ENCODE data around the gene CKS2.

The CKS2 gene

GRCh38 chr9:89361031-89361430 lies 50.0 kb downstream of the CKS2 start:
- ChIA-PET POLR2A (no interaction called here), CTCF (no interaction called here)
- TF ChIP-seq NFRKB (IDR thresholded peaks at IDR 0.05) (no peak), BHLHE40 (IDR thresholded peaks at IDR 0.05; ENCODE audit: borderline replicate concordance) (no peak), FOXK2 (IDR thresholded peaks at IDR 0.05) (no peak), SUZ12 (IDR thresholded peaks at IDR 0.05) (no peak), SP1 (IDR thresholded peaks at IDR 0.05) (no peak), ZNF384 (IDR thresholded peaks at IDR 0.05) (no peak), ARNT (IDR thresholded peaks at IDR 0.05) (no peak), FOXA1 (IDR thresholded peaks at IDR 0.05) (no peak), HDGF (IDR thresholded peaks at IDR 0.05; ENCODE audit: borderline replicate concordance) (no peak), ELF4 (IDR thresholded peaks at IDR 0.05) (no peak), CTBP1 (IDR thresholded peaks at IDR 0.05; ENCODE audit: borderline replicate concordance) (no peak), FOXM1 (IDR thresholded peaks at IDR 0.05; ENCODE audit: borderline replicate concordance) (no peak)
- DNase-seq (ENCODE audit: extremely low spot score), result no peak

- TF ChIP-seq LEF1 (IDR thresholded peaks at IDR 0.05; ENCODE audit: borderline replicate concordance) (no peak), HDGF (IDR thresholded peaks at IDR 0.05; ENCODE audit: borderline replicate concordance) (no peak), SP1 (IDR thresholded peaks at IDR 0.05) (no peak), FOXA1 (IDR thresholded peaks at IDR 0.05) (no peak), ZNF384 (IDR thresholded peaks at IDR 0.05) (no peak), L3MBTL2 (conservative IDR thresholded peaks at IDR 0.05) (no peak), CTBP1 (IDR thresholded peaks at IDR 0.05; ENCODE audit: borderline replicate concordance) (no peak), ARNT (IDR thresholded peaks at IDR 0.05) (no peak), BHLHE40 (IDR thresholded peaks at IDR 0.05; ENCODE audit: borderline replicate concordance) (no peak), SUZ12 (IDR thresholded peaks at IDR 0.05) (no peak), PKNOX1 (IDR thresholded peaks at IDR 0.05) (no peak)
- CTCF ChIA-PET, result no interaction called here
- no peak for DNase-seq (ENCODE audit: extremely low spot score)
- POLR2A ChIA-PET, result no interaction called here
Observed at GRCh38 chr9:89361816-89362646, 51.0 kb downstream of the CKS2 start.

GRCh38 chr9:89362647-89363310 lies 51.8 kb downstream of the CKS2 start:
- POLR2A ChIA-PET, result no interaction called here
- no peak for DNase-seq (ENCODE audit: extremely low spot score)
- CTCF ChIA-PET, result no interaction called here
- TF ChIP-seq NFRKB (IDR thresholded peaks at IDR 0.05) (no peak), LEF1 (IDR thresholded peaks at IDR 0.05; ENCODE audit: borderline replicate concordance) (no peak), FOXK2 (IDR thresholded peaks at IDR 0.05) (no peak), FOXM1 (IDR thresholded peaks at IDR 0.05; ENCODE audit: borderline replicate concordance) (no peak), SUZ12 (IDR thresholded peaks at IDR 0.05) (no peak), FOXA1 (IDR thresholded peaks at IDR 0.05) (no peak), SP1 (IDR thresholded peaks at IDR 0.05) (no peak), L3MBTL2 (conservative IDR thresholded peaks at IDR 0.05) (no peak), CTBP1 (IDR thresholded peaks at IDR 0.05; ENCODE audit: borderline replicate concordance) (no peak), ELF4 (IDR thresholded peaks at IDR 0.05) (no peak), HDGF (IDR thresholded peaks at IDR 0.05; ENCODE audit: borderline replicate concordance) (no peak), PKNOX1 (IDR thresholded peaks at IDR 0.05) (no peak), ZNF384 (IDR thresholded peaks at IDR 0.05) (no peak), TARDBP (IDR thresholded peaks at IDR 0.05) (no peak), BHLHE40 (IDR thresholded peaks at IDR 0.05; ENCODE audit: borderline replicate concordance) (no peak), ARNT (IDR thresholded peaks at IDR 0.05) (no peak)

- CTCF ChIA-PET, result no interaction called here
- DNase-seq (ENCODE audit: extremely low spot score), result no peak
- POLR2A ChIA-PET, result no interaction called here
- TF ChIP-seq PKNOX1 (IDR thresholded peaks at IDR 0.05), result no peak
- no peak for TF ChIP-seq NFRKB (IDR thresholded peaks at IDR 0.05)
- TF ChIP-seq CTBP1 (IDR thresholded peaks at IDR 0.05; ENCODE audit: borderline replicate concordance), result no peak
- no peak for TF ChIP-seq LEF1 (IDR thresholded peaks at IDR 0.05; ENCODE audit: borderline replicate concordance)
- no peak for TF ChIP-seq HDGF (IDR thresholded peaks at IDR 0.05; ENCODE audit: borderline replicate concordance)
- no peak for TF ChIP-seq SP1 (IDR thresholded peaks at IDR 0.05)
- no peak for TF ChIP-seq BHLHE40 (IDR thresholded peaks at IDR 0.05; ENCODE audit: borderline replicate concordance)
- TF ChIP-seq TARDBP (IDR thresholded peaks at IDR 0.05), result no peak
Observed at GRCh38 chr9:89363311-89363670, 52.3 kb downstream of the CKS2 start.

- DNase-seq (ENCODE audit: extremely low spot score), result no peak
- no peak for TF ChIP-seq FOXA1 (IDR thresholded peaks at IDR 0.05)
- no peak for TF ChIP-seq FOXM1 (IDR thresholded peaks at IDR 0.05; ENCODE audit: borderline replicate concordance)
- no peak for TF ChIP-seq CTBP1 (IDR thresholded peaks at IDR 0.05; ENCODE audit: borderline replicate concordance)
- no peak for TF ChIP-seq ELF4 (IDR thresholded peaks at IDR 0.05)
- TF ChIP-seq TARDBP (IDR thresholded peaks at IDR 0.05), result no peak
- TF ChIP-seq LEF1 (IDR thresholded peaks at IDR 0.05; ENCODE audit: borderline replicate concordance), result no peak
- TF ChIP-seq BHLHE40 (IDR thresholded peaks at IDR 0.05; ENCODE audit: borderline replicate concordance), result no peak
- TF ChIP-seq SP1 (IDR thresholded peaks at IDR 0.05), result no peak
- TF ChIP-seq SUZ12 (IDR thresholded peaks at IDR 0.05), result no peak
- TF ChIP-seq HDGF (IDR thresholded peaks at IDR 0.05; ENCODE audit: borderline replicate concordance), result no peak
- TF ChIP-seq ARNT (IDR thresholded peaks at IDR 0.05), result no peak
- TF ChIP-seq ZNF384 (IDR thresholded peaks at IDR 0.05), result no peak
- TF ChIP-seq L3MBTL2 (conservative IDR thresholded peaks at IDR 0.05), result no peak
- TF ChIP-seq NFRKB (IDR thresholded peaks at IDR 0.05), result no peak
- no peak for TF ChIP-seq FOXK2 (IDR thresholded peaks at IDR 0.05)
- no peak for TF ChIP-seq PKNOX1 (IDR thresholded peaks at IDR 0.05)
- POLR2A ChIA-PET, result interaction anchor here (0.6 kb wide), 1 partner anchor 31 kb away, joined by 3 read pairs; no protein-coding TSS in a partner anchor
- CTCF ChIA-PET, result no interaction called here
Observed at GRCh38 chr9:89363921-89364665, 53.1 kb downstream of the CKS2 start.

Data from HEK293T (cell line).